DND-41 (cell line): ENCODE measurements around the gene NDUFA1.

ENCODE experiments used
- CTCF ChIP-seq: IDR thresholded peaks from 2 replicates; pipeline ENCODE4 v1.5.1; 2012; ENCODE audit warnings: borderline replicate concordance, low read length, moderate library complexity, mild to moderate bottlenecking; ENCODE audit not compliant: poor library complexity, severe bottlenecking; ENCODE audit errors: extremely low read depth
- EZH2 ChIP-seq: IDR thresholded peaks from 3 replicates; pipeline ENCODE4 v1.6.1; 2012; ENCODE audit warnings: borderline replicate concordance, low read depth, mild to moderate bottlenecking, moderate library complexity, low read length, inconsistent platforms; ENCODE audit not compliant: severe bottlenecking

GRCh38 chrX:119899125-119899524 lies 27.5 kb downstream of the NDUFA1 start:
- TF ChIP-seq CTCF (no peak), EZH2 (no peak)
